A673 (cell line): ENCODE results near the gene SALL3. TPM values are rescaled to one million over a fixed set of nuclear protein-coding genes. Genes with fewer than 3 reads are reported as not detected.

ENCODE experiments used
- BruUV-seq: library from RNA; stranded (reverse); fragments of 400-500 nt; replicated peaks from 2 replicates; lab custom pipeline; 2021; lab: Mats Ljungman, UMichigan
- CTCF ChIA-PET: fragments of 300-600 bp; sonication (Branson Sonifier 250); formaldehyde crosslinking; loops from one replicate; lab custom pipeline; 2022; ENCODE audit warnings: antibody characterized with exemption; lab: Charles Lee
- POLR2A ChIA-PET: fragments of 300-600 bp; sonication (Branson Sonifier 250); formaldehyde crosslinking; loops from one replicate; lab custom pipeline; 2022; ENCODE audit warnings: antibody characterized with exemption; ENCODE audit not compliant: low non-redundant PET; lab: Charles Lee
- DNase-seq: peaks from one replicate; pipeline ENCODE4 v3.0.0-alpha.2; 2015; ENCODE audit warnings: low spot score
- H3K27ac ChIP-seq: fragments of 200-600 bp; sonication (generic); 2 replicates; pipeline ENCODE4 v1.5.1; 2016; ENCODE audit warnings: mixed run types, low read depth, mild to moderate bottlenecking, mixed read lengths, antibody characterized with exemption, low read length; ENCODE audit not compliant: poor library complexity, severe bottlenecking
- H3K27me3 ChIP-seq: fragments of 200-600 bp; sonication (generic); replicated peaks from 2 replicates; pipeline ENCODE4 v1.6.1; 2017; ENCODE audit warnings: mixed run types, low read depth, mild to moderate bottlenecking, mixed read lengths, antibody characterized with exemption, low read length; ENCODE audit not compliant: insufficient read depth, poor library complexity
- H3K36me3 ChIP-seq: fragments of 200-600 bp; sonication (generic); 2 replicates; pipeline ENCODE4 v1.6.1; 2016; ENCODE audit warnings: mixed run types, mild to moderate bottlenecking, mixed read lengths, antibody characterized with exemption, low read length; ENCODE audit not compliant: insufficient read depth, poor library complexity, severe bottlenecking
- H3K4me1 ChIP-seq: fragments of 200-600 bp; sonication (generic); 2 replicates; pipeline ENCODE4 v1.6.1; 2017; ENCODE audit warnings: mixed run types, mild to moderate bottlenecking, mixed read lengths, antibody characterized with exemption, low read length; ENCODE audit not compliant: insufficient read depth, poor library complexity, severe bottlenecking
- H3K4me3 ChIP-seq: fragments of 200-600 bp; sonication (generic); 2 replicates; pipeline ENCODE4 v1.5.1; 2016; ENCODE audit warnings: low read depth, mixed run types, mild to moderate bottlenecking, mixed read lengths, low read length; ENCODE audit not compliant: poor library complexity, severe bottlenecking
- H3K9me3 ChIP-seq: fragments of 200-600 bp; sonication (generic); 2 replicates; pipeline ENCODE4 v1.6.1; 2016; ENCODE audit warnings: mixed run types, low read depth, mild to moderate bottlenecking, mixed read lengths, antibody characterized with exemption, low read length; ENCODE audit not compliant: poor library complexity, severe bottlenecking
- EZH2 ChIP-seq: fragments of 200-600 bp; sonication (generic); IDR thresholded peaks from 2 replicates; pipeline ENCODE4 v1.6.1; 2017; ENCODE audit warnings: borderline replicate concordance, low read depth, mild to moderate bottlenecking, mixed read lengths, antibody characterized with exemption, low read length; ENCODE audit not compliant: poor library complexity, severe bottlenecking
- intact Hi-C: fragments of 100-400 bp; cut with micrococcal nuclease; formaldehyde crosslinking; loops from one replicate; pipeline ENCODE4 v1.10.0; 2022; ENCODE audit not compliant: unreplicated experiment
- total RNA-seq: library from RNA; stranded (reverse); gene quantifications from 2 replicates; pipeline ENCODE4 v1.2.3, GENCODE V29; 2021
- TF ChIP-seq, protein P1 (sequence below): fragments of 300-800, 200-600 bp; sonication (generic); conservative IDR thresholded peaks from 2 replicates; pipeline ENCODE4 v1.5.1; 2017; ENCODE audit warnings: low read depth, mild to moderate bottlenecking, antibody characterized with exemption, low read length, moderate library complexity, mixed read lengths

SALL3 gene
- total RNA-seq, 1 experiment from 2014 or later, result not detected

DNA sequence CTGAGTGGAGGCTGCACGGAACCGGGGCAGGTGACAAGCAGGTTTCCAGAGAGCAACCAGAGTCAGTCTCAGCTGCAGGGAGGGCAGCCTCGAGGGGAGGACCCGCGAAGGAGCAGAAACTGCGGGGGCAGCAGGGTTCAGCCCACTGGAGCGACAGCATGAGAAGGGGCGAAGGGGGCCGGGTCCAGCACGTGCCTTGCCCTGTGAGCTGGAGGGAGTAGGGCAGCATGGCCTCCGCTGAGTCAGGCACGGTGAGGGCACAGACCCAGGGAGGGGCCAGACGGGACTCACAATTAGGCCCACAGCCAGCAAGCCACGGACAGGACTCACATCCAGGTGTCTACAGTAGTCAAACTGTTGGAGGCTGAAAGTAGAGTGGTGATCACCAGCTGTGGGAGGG is 66.9 kb downstream of the SALL3 start:
- no TSS peak for BruUV-seq
- CTCF ChIA-PET, result no interaction called here
- intact Hi-C loops, result no loop called here

DNA sequence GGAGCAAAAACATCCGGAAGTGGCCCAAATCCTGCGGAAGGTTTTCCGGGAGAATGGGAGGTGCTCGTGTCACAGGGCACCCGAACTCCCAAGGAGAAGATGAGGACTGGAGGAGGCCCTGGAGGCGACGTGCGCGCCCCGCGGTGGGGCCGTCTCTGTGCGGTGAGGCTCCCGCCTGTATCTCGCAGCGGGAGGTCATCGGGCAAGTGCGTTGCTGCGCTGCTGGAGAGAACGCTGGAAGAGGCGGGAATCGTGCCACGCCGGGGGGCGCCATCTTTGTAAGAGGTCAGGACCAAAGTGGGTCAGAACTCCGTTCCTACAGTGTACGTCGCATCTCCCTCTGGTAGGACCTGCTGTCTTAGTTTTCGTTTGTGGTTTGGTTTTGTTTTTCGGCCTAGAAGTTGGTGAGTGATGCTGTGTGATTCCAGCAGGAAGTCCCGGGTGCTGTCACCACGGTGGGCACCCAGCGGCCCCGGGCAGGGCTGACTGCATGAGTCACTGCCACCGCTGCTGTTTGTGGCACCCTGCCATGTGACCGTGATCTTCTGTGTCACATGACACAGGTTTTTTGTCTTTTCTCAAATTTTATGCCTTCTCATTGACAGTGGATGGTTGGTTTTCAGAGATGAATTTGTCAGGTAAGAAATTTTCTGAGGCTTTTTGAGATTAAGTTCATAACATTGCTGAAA is 68.1 kb downstream of the SALL3 start:
- no TSS peak for BruUV-seq
- Histone ChIP-seq H3K4me1 (no peaks in the 10 kb centered on the region), H3K36me3 (no peaks in the 10 kb centered on the region), H3K4me3 (no peak overlapping the region), H3K27ac (no peak overlapping the region), H3K27me3 (no peaks in the 10 kb centered on the region), H3K9me3 (no peaks in the 10 kb centered on the region)
- ChIA-PET POLR2A (no interaction called here), CTCF (no interaction called here)
- intact Hi-C loops, result no loop called here
- TF ChIP-seq, protein P1, sequence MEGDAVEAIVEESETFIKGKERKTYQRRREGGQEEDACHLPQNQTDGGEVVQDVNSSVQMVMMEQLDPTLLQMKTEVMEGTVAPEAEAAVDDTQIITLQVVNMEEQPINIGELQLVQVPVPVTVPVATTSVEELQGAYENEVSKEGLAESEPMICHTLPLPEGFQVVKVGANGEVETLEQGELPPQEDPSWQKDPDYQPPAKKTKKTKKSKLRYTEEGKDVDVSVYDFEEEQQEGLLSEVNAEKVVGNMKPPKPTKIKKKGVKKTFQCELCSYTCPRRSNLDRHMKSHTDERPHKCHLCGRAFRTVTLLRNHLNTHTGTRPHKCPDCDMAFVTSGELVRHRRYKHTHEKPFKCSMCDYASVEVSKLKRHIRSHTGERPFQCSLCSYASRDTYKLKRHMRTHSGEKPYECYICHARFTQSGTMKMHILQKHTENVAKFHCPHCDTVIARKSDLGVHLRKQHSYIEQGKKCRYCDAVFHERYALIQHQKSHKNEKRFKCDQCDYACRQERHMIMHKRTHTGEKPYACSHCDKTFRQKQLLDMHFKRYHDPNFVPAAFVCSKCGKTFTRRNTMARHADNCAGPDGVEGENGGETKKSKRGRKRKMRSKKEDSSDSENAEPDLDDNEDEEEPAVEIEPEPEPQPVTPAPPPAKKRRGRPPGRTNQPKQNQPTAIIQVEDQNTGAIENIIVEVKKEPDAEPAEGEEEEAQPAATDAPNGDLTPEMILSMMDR, result no peak
- TF ChIP-seq EZH2, result no peak
- peak; percentile 40 for DNase-seq

More for the DNA sequence above, 66.9 kb downstream of the SALL3 start:
- Histone ChIP-seq H3K27me3 (no peaks in the 10 kb centered on the region), H3K4me1 (no peaks in the 10 kb centered on the region), H3K4me3 (no peak overlapping the region), H3K36me3 (no peaks in the 10 kb centered on the region), H3K9me3 (no peaks in the 10 kb centered on the region), H3K27ac (no peak overlapping the region)
- no peak for DNase-seq
- POLR2A ChIA-PET, result no interaction called here
- no peak for TF ChIP-seq EZH2
- TF ChIP-seq, protein P1, result no peak

DNA sequence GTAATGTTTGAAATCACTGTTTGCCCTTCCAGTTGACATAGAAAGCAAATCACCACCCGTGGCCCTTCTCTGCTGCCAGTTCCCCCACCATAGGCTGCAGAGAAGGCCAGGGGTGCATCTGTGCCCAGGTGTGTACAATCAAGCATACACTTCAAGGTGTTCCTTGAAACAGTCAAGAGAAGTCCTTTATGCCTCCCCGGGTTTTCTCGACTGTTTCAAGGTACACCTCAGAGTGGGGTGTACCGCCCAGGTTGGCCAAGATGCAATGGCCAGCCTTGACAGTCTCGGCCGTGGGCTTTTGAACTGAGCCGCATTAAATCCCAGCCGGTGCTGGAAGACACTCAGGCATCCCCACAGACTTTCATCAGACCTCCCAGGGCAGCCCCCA is 68.6 kb downstream of the SALL3 start:
- no peaks in the 10 kb centered on the region for H3K4me1 ChIP-seq
- DNase-seq, result no peak
- H3K27ac ChIP-seq, result no peak overlapping the region
- no peaks in the 10 kb centered on the region for H3K27me3 ChIP-seq
- POLR2A ChIA-PET, result no interaction called here
- no TSS peak for BruUV-seq
- no peak overlapping the region for H3K4me3 ChIP-seq
- TF ChIP-seq, protein P1, result no peak
- TF ChIP-seq EZH2, result no peak
- H3K9me3 ChIP-seq, result no peaks in the 10 kb centered on the region
- CTCF ChIA-PET, result no interaction called here
- intact Hi-C loops, result no loop called here
- H3K36me3 ChIP-seq, result no peaks in the 10 kb centered on the region
